ENCODE results near the gene REEP1.

Gene REEP1

GRCh38 chr2:86193901-86194567 lies 143.4 kb downstream of the REEP1 start:
- DNase-seq = no peak

DNA sequence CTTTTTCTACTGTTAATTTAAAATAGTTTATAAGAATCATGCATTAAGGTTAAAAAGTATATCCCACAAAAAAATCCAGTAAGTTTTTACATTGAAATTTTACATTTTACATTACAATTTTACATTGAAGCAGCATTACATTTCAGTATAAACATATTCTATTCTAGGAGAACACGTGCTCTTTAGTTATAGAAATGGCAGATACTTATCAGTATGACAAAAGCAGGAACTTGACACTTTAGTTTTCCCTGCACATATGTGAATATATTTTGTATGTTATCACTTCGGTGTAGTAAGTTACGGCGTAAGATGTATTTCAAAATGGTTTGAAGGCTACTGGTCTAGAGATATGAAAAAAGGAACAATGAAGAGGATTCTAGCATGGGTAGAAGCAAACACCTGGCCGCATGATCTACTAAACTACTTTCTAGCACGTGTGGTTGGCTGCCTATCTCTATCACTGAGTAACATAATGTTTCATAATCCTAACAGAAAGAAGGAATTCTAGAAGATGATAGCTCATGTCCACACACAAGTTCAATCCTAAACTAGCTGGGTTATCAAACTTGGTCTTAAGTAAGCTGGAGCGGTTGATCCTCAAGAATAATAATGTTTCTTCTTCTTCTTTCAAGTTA lies 147.5 kb downstream of the REEP1 start:
- DNase-seq = no peak

DNA sequence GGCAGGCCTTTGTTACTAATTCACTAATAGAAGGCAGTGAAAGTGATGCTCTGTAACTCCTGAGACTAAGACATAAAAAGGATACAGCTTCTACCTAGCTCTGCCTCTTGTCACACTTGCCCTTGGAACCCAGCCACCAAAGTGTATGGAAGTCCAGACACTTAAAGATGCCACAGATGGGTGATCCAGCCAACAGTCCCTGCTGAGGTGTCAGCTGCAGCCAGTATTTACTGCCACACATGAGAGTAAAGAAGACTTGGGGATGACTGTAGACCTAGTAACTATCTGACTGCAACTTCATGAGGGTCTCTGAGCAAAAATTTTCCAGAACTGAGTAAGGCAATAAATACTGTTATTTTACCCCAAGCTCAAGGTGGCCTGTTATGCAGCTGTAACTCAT lies 151.0 kb downstream of the REEP1 start:
- no peak for DNase-seq

DNA sequence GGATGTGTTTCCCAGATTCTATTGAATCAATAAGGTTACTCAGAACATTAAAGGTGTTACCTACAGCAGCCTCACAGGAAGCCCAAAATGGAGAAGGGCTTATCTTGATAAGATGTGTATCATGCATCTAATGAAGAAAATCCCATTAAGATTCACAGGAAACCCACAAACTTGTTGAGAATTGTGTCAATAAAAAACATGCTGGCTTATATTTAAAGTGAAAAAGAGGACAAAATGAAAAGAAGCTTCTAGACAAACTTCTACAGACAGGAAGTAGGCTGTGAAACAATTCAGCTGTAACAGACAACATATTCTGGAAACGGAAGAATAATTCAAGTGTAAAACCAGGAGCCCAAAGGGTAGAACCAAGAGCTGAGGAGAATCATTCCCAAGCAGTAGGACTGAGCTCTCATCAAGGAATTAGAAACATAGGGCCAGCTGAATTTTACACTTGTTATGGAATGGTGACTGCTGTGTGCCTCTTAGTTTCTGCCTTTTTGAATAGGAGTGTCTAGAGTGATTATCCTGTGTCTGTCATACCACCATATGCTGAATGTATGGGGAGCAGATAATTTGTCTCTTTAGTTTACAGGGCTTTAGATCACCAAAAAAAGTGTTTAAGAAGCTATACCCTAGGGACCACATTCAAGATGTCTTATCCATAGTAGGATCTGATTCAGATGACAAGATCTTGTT lies 151.8 kb downstream of the REEP1 start:
- DNase-seq = no peak

- DNase-seq = no peak
Observed at GRCh38 chr2:86176597-86176996, 160.8 kb downstream of the REEP1 start.

DNA sequence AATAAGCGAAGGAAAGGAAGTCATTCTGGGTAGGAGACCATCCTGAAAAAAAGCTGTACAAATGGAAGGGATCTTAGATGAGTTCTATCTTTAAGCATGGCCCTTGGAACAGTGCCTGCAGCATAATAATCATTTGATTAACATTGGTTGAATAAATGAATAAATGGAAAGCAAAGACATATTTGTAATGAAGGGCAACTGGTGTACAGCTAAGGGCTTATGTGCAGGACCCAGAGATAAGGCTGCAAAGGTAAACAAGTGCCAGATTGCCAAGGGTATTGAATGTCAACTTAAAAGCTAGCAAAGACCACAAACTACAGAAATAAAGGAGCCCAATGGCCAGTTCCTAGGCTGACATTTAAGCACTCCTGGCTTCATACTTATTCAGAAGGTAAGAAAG lies 161.6 kb downstream of the REEP1 start:
- no peak for DNase-seq

- DNase-seq = no peak
Observed at GRCh38 chr2:86174445-86174844, 163.0 kb downstream of the REEP1 start.

- DNase-seq = no peak
Observed at GRCh38 chr2:86172610-86173009, 164.8 kb downstream of the REEP1 start.

- no peak for DNase-seq
Observed at GRCh38 chr2:86171295-86171694, 166.1 kb downstream of the REEP1 start.

DNA sequence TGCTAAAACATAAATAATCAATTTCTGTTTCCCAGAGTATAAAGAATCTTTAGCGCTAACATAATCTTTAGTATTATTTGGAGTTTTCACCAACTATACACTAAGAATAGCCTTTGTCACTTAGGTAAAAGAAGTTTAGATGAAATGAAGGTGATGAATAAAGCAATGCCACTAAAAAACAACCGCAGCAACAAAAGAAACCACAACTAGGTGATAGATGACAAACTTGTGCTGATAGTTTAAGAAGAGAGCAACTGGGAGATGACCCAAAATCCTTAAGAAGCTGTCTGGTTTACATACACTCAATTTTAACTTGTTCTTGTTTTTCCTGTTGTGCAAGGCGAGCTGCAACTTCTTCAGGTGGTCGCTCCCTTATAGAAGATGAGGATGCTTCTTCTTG lies 167.0 kb downstream of the REEP1 start:
- DNase-seq = no peak

Data from fibroblast of upper back skin (primary cell).